H1 (cell line): ENCODE data around the gene STXBP6. TPM values are rescaled to one million over a fixed set of nuclear protein-coding genes. Genes with fewer than 3 reads are reported as not detected.

ENCODE experiments used
- POLR2A ChIP-seq, 2 experiments: IDR thresholded peaks; 1 replicate in 1 of 2; 2 replicates in 1 of 2; pipeline ENCODE4 v1.6.1; 2011; ENCODE audit warnings: low read depth in 2 of 2, low read length in 2 of 2, mild to moderate bottlenecking in 2 of 2; ENCODE audit errors: control extremely low read depth in 1 of 2
- polyA plus RNA-seq, 7 experiments: library from polyadenylated mRNA; depleted of rRNA in 3 of 7; stranded (reverse) in 5 of 7; unstranded in 2 of 7; fragments of >200 nt in 5 of 7; fragments of 200-250 nt in 2 of 7; gene quantifications; 1 replicate in 5 of 7; 2 replicates in 1 of 7; 4 replicates in 1 of 7; pipeline versions ENCODE4 v1.2.1 to v1.2.3, GENCODE V29; 2011 to 2013; ENCODE audit warnings: missing spikeins in 2 of 7, mixed read lengths in 2 of 7
- total RNA-seq: library from RNA; stranded (reverse); fragmentation: NEBNext Ultra II Directional; extraction: Animal tissue kit (Norgen Biotek cat#: 25700); gene quantifications from 2 replicates; pipeline ENCODE4 v1.2.1, GENCODE V29; 2021
- TF ChIP-seq, protein P1 (sequence below): fragments of 300-600 bp; sonication (generic); IDR thresholded peaks from 2 replicates; pipeline ENCODE4 v1.7.1; 2012; ENCODE audit warnings: low read length, moderate library complexity, mild to moderate bottlenecking, inconsistent platforms; ENCODE audit not compliant: insufficient replicate concordance

Gene STXBP6
- total and polyA plus RNA-seq, 2 of the 8 experiments (the other 6 are each of a cell fraction or from before 2014, with no cell fraction given): 9.4 to 18.1 TPM

DNA sequence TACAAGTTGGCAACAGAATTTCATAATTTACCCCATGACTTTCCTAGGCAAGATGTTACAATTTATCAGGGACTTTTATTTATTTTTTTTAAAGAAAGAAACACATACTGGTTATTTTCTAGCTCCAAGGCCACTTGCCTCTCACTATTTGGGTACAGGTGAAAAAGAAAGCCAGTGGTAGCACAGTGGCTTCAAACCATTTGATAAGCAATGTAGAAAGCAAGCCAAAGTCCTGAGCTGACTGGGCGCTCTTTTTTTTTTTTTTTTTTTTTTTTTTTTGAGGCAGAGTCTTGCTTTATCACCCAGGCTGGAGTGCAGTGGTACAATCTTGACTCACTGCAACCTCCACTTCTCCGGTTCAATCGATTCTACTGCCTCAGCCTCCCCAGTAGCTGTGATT, 73.3 kb downstream of the STXBP6 start (continued):
- TF ChIP-seq, protein P1, sequence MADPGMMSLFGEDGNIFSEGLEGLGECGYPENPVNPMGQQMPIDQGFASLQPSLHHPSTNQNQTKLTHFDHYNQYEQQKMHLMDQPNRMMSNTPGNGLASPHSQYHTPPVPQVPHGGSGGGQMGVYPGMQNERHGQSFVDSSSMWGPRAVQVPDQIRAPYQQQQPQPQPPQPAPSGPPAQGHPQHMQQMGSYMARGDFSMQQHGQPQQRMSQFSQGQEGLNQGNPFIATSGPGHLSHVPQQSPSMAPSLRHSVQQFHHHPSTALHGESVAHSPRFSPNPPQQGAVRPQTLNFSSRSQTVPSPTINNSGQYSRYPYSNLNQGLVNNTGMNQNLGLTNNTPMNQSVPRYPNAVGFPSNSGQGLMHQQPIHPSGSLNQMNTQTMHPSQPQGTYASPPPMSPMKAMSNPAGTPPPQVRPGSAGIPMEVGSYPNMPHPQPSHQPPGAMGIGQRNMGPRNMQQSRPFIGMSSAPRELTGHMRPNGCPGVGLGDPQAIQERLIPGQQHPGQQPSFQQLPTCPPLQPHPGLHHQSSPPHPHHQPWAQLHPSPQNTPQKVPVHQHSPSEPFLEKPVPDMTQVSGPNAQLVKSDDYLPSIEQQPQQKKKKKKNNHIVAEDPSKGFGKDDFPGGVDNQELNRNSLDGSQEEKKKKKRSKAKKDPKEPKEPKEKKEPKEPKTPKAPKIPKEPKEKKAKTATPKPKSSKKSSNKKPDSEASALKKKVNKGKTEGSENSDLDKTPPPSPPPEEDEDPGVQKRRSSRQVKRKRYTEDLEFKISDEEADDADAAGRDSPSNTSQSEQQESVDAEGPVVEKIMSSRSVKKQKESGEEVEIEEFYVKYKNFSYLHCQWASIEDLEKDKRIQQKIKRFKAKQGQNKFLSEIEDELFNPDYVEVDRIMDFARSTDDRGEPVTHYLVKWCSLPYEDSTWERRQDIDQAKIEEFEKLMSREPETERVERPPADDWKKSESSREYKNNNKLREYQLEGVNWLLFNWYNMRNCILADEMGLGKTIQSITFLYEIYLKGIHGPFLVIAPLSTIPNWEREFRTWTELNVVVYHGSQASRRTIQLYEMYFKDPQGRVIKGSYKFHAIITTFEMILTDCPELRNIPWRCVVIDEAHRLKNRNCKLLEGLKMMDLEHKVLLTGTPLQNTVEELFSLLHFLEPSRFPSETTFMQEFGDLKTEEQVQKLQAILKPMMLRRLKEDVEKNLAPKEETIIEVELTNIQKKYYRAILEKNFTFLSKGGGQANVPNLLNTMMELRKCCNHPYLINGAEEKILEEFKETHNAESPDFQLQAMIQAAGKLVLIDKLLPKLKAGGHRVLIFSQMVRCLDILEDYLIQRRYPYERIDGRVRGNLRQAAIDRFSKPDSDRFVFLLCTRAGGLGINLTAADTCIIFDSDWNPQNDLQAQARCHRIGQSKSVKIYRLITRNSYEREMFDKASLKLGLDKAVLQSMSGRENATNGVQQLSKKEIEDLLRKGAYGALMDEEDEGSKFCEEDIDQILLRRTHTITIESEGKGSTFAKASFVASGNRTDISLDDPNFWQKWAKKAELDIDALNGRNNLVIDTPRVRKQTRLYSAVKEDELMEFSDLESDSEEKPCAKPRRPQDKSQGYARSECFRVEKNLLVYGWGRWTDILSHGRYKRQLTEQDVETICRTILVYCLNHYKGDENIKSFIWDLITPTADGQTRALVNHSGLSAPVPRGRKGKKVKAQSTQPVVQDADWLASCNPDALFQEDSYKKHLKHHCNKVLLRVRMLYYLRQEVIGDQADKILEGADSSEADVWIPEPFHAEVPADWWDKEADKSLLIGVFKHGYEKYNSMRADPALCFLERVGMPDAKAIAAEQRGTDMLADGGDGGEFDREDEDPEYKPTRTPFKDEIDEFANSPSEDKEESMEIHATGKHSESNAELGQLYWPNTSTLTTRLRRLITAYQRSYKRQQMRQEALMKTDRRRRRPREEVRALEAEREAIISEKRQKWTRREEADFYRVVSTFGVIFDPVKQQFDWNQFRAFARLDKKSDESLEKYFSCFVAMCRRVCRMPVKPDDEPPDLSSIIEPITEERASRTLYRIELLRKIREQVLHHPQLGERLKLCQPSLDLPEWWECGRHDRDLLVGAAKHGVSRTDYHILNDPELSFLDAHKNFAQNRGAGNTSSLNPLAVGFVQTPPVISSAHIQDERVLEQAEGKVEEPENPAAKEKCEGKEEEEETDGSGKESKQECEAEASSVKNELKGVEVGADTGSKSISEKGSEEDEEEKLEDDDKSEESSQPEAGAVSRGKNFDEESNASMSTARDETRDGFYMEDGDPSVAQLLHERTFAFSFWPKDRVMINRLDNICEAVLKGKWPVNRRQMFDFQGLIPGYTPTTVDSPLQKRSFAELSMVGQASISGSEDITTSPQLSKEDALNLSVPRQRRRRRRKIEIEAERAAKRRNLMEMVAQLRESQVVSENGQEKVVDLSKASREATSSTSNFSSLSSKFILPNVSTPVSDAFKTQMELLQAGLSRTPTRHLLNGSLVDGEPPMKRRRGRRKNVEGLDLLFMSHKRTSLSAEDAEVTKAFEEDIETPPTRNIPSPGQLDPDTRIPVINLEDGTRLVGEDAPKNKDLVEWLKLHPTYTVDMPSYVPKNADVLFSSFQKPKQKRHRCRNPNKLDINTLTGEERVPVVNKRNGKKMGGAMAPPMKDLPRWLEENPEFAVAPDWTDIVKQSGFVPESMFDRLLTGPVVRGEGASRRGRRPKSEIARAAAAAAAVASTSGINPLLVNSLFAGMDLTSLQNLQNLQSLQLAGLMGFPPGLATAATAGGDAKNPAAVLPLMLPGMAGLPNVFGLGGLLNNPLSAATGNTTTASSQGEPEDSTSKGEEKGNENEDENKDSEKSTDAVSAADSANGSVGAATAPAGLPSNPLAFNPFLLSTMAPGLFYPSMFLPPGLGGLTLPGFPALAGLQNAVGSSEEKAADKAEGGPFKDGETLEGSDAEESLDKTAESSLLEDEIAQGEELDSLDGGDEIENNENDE: no peak
- no peak for TF ChIP-seq POLR2A (IDR thresholded peaks at IDR 0.05; ENCODE audit: control extremely low read depth in 1 of 2, low read depth in 2 of 2, low read length in 2 of 2)
